NCI-H2196 (cell line): ENCODE results near the gene DPP6.
"Not testable (repeated sequence)": the region's sequence is repeated elsewhere in the genome, so short reads cannot be mapped to it uniquely, and the experiment has no call there.

Experiments
- DNase-seq: peaks from one replicate; lab custom pipeline; 2025; ENCODE audit not compliant: unreplicated experiment; lab: John Stamatoyannopoulos, UW

Gene DPP6

GRCh38 chr7:154646126-154647013, 594.2 kb downstream of the DPP6 start:
- no peak for DNase-seq

GRCh38 chr7:154647625-154648024, 595.4 kb downstream of the DPP6 start:
- DNase-seq: no peak

GRCh38 chr7:154649015-154649414, 596.8 kb downstream of the DPP6 start:
- no peak for DNase-seq

GRCh38 chr7:154649434-154649833, 597.2 kb downstream of the DPP6 start:
- DNase-seq: no peak

GRCh38 chr7:154650275-154650674, 598.1 kb downstream of the DPP6 start:
- DNase-seq: no peak

GRCh38 chr7:154651501-154651900, 599.3 kb downstream of the DPP6 start:
- DNase-seq: no peak

- DNase-seq: no peak
Observed at GRCh38 chr7:154652564-154652963, 600.4 kb downstream of the DPP6 start.

- no peak for DNase-seq
Observed at GRCh38 chr7:154653281-154653680, 601.1 kb downstream of the DPP6 start.

- no peak for DNase-seq
Observed at GRCh38 chr7:154656618-154657017, 604.4 kb downstream of the DPP6 start.

GRCh38 chr7:154666768-154667167, 614.6 kb downstream of the DPP6 start:
- no peak for DNase-seq

- DNase-seq: no peak
Observed at GRCh38 chr7:154672659-154673415, 620.6 kb downstream of the DPP6 start.

- no peak for DNase-seq
Observed at GRCh38 chr7:154674191-154674590, 622.0 kb downstream of the DPP6 start.

- DNase-seq: no peak
Observed at GRCh38 chr7:154675560-154675959, 623.4 kb downstream of the DPP6 start.

- not testable (repeated sequence) for DNase-seq
Observed at GRCh38 chr7:154676033-154676421, 623.8 kb downstream of the DPP6 start.

GRCh38 chr7:154676422-154677073, 624.4 kb downstream of the DPP6 start:
- no peak for DNase-seq

GRCh38 chr7:154677454-154677853, 625.3 kb downstream of the DPP6 start:
- no peak for DNase-seq

- DNase-seq: not testable (repeated sequence)
Observed at GRCh38 chr7:154678001-154678550, 625.9 kb downstream of the DPP6 start.

GRCh38 chr7:154679379-154680053, 627.3 kb downstream of the DPP6 start:
- DNase-seq: no peak

GRCh38 chr7:154680894-154681659, 628.9 kb downstream of the DPP6 start:
- DNase-seq: no peak

GRCh38 chr7:154682003-154682402, 629.8 kb downstream of the DPP6 start:
- DNase-seq: no peak
